Head of caudate nucleus (tissue), 42 donors: ENCODE data around the gene HLF.

ENCODE experiments used
- DNase-seq, 42 donors: peaks; one replicate each; pipeline versions ENCODE4 v3.0.0 to v3.0.0-alpha.2; 2020 to 2021; ENCODE audit warnings: mixed read lengths in 7 of 42
- intact Hi-C: fragments of 100-400 bp; cut with DNase I; formaldehyde crosslinking; loops from one replicate; pipeline ENCODE4 v1.15.0; 2022

Gene HLF

DNA sequence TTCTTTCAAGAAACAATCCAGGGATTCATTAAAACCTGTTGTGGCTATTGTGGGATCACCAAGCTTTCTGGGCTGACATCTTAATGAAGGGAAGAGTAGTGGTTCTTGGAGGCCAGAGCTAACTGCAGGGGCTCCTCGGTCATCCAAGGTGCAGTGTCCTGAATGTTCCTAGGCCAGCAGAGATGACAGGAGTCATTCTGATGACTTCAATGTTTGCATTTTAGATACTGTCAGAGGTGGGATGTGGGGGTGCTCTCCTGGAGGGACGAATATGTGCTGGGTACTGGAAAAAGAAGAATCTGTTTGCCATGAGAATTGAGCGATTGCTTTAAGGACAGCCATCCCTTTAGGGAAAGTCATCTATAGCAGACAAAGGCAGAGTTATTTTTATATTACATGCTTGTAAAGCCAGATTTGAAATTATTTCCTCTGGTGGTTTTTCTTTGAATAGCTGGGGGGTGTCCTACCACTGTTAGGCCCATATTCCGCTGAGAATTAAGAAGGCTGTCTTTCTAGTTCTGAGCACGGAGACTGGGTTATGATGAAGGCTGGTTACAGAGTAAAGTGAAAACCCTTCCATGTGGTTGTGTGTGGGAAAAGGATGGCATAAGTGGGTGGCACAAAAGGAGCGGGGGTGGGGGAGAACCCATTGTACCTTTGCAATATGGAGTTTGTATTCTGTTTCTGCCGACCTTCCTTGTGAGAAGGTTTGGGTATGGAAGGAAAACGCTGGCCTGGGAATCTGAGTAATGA is 7.4 kb downstream of the HLF start:
- intact Hi-C loops: no loop called here
- DNase-seq: peak in 10 of 42 donors; percentile 16 to 68 (median 48)

DNA sequence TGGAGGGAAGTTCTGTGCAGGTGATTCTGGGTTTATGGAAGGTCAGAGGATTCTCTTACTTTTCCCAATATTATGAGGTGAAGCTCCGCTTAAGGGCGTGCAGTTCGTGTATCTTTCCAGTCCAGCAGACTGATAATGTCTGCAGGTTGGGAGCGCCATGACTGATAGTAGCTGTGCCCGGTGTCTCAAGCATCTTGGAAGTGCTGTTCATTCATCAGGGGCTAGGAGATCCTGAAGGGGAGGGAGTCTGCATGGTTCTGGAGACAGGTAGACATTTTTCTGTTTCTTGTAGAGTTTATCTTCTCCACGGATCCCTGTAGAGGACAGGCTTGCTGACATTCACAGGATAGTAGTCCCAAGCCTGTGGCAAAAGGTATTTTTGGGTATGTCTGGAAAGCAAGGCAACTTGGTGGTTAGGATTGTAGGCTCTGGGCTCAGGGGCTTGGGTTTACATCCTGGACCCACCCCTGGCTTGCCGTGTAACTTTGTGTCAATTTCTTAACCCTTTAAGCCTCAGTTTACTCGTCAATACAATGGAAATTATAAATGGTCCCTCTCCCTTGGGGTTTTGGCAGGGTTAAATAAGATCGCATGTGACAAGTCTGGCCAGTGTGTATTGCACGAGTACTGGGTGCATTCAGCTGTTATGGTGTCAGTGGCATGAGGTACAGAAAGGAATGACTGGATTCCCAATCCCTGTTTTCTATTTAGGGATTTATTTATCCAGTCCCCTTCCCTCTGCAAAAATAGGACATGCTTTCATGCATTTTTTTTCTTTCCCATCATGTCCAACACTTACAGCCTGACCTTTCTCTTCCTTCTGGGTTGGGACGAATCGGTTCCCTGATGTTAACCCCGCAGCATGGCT is 8.2 kb downstream of the HLF start:
- no peak for DNase-seq
- intact Hi-C loops: no loop called here

DNA sequence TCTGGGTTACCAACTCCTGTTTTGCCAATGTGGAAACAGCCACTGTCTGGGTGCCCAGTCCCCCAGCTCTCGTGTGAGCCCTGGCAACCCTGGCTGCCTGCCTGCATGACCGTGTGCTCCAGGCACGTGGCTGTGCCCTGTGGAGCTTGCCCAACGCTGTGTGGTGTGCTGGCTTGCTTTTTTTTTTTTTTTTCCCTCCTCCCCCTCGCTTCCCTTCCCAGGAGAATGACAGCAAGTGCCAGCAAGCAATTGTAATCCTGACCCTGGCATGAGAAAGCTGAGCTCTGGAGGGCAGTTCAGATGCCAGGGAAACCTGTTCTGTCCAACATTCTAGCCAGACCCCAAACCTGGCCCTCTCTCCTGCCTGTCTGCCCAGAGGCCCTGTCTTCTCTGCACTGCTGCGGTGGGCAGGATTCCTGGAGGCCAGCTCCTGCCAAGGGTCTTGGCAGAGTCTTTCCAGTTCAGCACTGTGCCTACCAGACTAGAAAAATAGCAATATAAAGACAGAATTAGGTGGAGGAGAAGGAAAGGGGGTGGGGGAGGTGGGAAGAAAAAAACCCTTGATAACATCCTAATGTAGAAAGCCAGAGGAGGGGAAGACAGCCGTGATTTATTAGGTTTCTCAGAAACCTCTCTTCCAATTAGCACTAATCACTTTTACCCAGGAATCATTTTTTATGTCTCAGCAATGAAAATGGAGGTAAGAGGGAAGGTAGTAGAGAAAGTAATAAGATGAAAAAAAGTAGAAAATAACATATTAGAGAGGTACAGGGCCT is 9.0 kb downstream of the HLF start:
- intact Hi-C loops: no loop called here
- peak in 40 of 42 donors; percentile 35 to 84 (median 70) for DNase-seq

DNA sequence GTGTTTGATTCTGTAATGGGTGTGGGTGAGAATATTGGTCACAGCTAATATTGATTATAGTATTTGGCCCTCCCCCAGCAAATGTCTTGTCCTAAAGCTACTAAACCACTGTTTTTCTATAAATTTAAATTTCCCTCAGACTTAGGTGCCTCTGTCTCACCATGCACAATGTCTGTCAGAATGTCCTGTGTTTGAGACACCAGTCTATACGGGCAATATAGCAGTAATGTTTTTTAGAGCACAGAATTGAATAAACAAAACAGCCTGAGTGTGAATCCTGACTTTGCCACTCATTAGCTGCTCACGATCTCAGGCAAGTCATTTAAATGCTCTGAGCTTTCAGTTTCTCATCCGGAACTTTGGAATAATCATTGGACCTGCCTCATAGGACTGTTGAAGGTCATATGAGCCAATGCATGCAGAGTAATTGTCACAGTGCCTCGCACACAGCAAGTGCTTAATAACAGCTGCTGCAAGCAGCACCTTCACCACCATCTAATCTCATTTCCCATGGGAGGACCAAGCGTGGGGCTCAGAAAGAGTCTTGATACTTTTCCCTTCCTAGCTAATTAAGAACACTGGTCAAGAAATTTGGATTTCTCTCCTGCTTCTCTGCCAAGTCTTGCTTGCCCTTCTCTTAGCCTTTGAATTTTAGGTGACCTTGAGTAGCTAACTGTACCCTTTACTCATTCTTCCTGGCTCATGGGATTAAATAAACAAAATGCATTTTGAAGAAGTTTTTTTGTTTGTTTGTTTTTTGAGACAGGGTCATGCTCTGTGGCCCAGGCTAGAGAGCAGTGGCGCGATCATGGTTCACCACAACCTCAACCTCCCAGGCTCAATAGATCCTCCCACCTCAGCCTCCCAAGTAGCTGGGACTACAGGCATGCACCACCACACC is 9.8 kb downstream of the HLF start:
- intact Hi-C loops: no loop called here
- no peak for DNase-seq

DNA sequence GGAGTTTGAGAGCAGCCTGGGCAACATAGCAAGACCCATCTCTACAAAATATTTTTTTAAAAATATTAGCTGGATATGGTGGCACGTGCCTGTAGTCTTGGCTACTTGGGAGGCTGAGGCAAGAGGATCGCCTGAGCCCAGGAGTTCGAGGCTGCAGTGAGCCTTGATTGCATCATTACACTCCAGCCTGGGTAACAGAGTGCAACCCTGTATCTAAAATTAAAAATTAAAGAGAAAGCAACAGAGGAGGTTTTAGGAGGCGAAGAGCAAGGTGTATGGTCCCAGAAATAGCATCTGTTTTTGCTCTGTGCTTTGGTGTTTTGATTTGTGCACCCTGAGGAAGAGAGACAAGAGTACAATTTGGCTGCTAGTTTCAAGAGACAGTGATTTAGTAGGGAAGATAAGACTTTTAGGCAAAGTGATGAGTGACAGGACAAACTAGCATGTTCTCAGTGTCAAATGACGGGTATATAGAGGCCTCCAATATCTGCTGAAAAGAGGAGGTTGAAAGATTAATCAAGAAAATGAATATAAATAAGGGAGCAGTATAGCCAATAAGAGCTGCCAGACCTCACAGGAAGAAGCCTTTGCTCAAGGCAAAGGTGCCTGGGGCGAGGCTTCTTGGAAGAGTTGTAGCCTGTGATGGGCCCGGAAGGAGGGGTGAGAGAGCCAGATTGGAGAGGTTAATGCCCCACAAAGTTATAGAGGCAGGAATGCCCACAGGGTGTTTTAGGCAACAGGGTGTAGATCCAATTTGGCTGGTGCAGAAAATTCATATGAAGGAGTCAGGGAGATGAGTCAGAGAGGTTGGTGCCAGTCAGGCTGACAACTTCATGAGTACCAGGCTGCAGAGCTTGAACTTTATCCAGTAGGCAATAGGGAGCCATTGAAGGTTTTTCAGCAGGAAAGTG is 11.4 kb downstream of the HLF start:
- intact Hi-C loops: no loop called here
- DNase-seq: peak in 6 of 42 donors; percentile 10 to 74 (median 41)

DNA sequence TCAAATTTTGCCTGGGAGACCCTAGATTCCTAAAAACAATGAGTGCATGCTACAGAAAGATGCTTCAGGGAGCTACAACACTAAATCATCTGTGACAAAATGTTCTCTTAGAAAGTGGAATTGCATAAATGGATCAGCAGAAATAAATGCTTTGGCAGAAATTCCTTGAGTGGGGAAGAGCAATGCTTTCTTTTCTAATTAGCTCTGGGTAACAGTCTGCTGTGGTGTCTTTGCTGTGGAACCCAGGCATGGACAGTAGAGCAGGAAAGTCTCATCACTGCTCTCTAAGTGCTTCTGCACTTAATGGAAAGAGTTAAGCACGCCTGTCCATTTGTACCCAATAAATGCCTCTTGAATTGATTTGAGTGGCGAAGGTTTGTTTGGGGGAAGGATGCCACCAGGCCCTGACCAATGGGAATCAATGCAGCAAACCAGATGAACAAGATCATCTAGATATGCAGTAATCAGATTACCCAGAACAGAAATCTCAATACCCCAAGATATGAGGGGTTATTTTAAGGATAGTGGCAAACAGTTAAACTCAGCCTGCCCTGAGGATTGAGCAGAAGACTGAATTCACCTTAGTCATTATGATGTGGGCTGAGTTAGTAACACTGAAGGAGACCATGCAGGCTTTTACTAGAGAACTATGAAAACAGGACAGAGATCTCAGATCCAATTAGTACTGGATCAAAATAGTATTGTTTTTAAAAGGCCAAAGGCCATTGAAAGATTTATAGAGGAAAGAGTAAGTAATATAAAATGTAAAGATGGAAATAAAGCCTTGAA is 13.6 kb downstream of the HLF start:
- no peak for DNase-seq
- intact Hi-C loops: no loop called here

DNA sequence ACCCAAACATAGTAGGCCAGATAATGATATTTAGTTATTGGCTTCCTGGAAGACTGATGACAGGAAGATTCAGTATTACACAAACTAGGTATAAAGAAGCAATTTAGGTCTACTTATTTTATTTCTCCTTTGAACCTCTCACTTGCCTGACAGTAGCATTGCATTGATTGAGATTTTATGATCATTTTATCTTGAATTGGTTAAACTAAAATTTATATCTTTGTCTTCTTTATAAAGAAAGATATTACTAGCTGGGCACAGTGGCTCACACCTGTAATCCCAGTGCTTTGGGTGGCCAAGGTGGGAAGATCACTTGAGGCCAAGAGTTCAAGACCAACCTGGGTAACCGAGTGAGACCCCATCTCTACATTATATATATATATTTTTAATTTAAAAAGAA is 14.4 kb downstream of the HLF start:
- intact Hi-C loops: no loop called here
- DNase-seq: no peak

DNA sequence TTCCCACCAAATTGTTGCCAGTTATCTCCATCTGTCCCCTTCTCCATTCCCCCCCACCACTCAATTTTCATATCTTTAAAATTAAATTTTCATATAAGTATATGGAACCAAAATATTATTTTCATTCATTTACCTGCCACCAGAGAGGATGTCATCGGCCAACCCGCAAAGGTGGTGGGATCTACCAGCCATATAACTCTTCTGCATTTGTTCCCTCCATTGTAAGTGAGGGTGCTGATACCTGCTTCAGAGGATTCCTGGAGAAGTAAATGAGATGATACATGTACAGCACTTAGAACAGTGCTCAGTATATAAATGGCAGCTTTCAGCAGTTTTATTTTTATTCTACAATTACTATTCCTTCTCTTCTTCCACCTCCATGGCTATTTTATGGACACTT is 15.0 kb downstream of the HLF start:
- intact Hi-C loops: no loop called here
- no peak for DNase-seq

DNA sequence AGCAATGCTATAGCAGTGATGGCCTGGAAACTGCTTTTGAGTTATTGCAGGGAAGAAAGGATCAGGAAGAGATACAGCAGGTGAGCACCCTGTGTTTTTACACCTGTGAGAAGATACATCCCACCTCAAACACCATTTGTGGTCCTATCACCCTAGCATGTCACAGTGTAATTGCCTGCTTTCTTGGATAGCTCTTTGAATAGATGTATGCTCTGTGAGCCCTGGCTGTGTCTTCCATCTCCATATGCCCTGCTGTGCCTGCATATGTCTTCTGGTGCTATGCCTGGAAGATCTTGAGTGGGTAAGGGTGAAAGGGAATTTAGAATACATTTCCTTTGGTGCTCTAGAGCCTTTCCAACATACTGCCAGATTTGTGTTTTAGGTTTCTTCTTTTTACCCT is 15.5 kb downstream of the HLF start:
- DNase-seq: no peak
- intact Hi-C loops: no loop called here

DNA sequence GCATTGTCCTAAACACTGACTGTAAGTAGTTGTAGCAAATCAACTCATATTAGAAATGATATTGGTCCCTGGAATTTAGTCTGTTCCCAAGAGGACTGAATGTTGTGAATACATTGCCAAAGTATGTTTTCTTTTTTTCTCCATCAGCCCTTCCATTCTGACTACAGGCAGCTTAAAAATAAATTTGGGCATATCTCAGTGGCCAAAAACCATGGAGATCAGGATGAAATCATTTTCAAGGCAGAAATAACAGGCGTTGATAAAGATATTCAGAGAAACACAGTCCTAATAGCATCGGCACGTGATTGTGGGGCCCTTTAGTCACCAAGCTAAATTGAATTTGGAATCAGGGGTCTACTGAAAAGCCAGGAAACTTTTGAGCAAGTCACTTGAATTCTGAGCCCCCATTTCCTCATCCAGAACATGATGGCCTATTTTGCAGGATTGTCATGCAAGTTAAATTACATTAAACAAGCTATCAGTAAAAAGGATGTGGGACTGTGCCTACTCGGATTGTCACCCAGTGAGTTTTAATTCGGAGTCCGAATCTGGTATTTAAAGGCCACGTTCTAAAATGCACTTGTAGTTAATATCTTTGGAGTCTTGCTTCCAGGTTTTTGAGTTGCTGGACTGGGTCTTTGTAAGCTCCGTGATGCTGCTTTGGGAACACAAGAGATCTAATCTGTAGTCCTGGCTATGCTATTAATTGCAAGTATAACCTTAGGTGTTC is 17.1 kb downstream of the HLF start:
- intact Hi-C loops: no loop called here
- no peak for DNase-seq

DNA sequence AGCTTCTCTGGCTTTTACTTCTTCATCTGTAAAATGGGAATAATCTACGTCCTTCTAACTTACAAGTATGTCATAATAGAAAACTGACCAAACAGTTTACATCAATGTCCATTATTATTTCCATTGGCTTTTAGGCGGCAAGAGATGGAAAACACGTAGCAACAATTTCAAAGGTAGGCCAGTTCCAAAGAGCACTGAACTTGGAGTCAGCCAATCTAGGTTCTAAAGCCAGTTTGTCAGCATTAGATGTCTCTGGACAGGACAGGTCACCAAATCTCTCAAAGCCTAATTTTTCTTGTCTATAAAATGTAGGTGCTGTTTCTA is 17.6 kb downstream of the HLF start:
- intact Hi-C loops: no loop called here
- no peak for DNase-seq

DNA sequence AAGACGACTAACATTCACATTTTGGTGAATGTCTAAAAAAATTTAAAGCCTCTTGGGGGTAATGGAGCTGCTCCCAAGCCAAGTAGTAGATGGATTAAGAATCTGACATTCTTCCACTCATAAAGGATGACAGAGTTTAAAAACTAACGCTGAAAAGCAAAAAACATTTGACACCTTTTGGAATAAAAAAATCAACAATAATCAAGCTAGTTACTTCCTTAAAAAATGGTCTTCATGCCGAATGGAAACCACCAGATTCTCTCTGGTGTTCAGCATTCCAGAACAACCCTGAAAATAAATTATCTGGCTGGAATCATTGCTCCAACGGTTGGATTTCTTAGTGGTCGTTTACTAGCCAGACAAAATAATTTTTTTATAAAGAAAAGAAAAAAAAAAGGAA is 18.0 kb downstream of the HLF start:
- intact Hi-C loops: no loop called here
- no peak for DNase-seq

DNA sequence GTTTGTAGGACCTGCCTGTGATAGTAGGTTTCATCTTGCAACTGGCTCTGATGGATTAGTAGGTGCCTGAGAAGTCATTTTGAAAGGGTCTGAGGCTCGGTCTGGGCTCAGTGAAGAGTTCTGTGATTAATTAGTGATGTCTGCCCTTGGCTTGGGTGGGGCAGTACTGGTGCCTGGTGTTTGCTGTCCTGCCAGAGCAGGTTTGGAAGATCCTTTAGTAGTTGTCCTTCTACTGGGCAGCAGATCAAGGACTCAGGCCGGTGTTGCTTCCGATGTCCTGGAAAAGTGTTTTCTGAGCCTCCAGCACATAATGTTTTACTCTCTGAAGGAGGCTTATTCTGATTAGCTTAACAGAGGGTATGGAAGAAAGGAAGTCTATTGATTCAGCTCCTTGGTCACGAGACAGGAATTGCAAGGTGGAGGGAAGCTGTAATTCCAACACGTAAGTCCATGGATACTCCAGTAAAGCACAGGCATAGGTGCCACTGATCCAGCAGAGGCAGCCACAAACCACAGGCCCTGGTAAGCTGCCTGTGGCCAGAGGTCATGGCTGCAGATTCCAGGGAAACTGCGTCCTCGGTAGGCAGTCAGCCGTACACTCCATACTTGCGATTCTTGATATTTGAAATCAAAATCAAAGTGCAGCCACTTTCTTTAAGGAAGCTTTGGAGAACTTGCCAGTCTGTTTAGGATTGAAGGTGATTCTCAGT is 18.7 kb downstream of the HLF start:
- DNase-seq: no peak
- intact Hi-C loops: no loop called here

DNA sequence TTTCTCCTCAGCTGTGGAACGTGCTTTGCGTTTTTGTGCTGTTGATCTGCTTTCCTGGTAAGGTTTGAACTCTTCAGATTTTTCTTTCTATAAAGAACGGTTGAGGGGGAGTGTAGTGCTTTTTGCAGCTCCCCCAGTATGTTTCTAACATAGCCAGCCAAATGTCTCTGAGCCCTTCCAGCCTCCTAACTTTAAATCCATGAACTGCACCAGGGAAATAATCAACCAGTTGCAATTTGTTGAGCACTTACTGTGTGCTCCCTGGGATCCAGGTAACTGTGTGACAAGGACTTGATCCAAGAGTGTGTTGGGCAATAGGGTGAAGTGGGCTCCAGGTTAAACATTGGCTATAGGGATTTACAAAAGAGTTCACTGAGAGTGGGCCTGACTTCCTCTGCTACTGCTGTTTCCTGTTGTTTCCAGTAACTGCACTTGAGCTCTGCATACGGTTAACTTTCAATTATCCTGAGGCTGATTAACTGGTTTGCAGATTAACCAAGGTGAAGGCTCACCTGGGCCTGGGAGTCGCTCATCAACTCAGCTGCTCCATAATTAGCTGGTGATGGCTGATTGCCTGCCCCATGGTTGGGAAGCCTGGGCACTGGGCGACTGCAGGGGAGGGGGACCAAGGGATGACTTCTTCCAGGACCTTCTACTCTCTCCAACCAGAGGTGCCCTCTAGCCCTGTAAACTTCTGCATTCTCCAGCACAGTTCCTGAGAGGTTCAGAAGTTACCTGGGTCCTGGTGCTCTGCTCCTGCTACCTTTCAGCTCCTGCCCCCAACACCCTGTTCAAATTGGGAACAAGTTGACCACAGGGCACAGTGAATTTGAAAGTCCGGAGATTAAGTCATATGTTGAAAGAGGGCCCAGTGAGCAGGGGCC is 19.5 kb downstream of the HLF start:
- DNase-seq: no peak
- intact Hi-C loops: no loop called here

DNA sequence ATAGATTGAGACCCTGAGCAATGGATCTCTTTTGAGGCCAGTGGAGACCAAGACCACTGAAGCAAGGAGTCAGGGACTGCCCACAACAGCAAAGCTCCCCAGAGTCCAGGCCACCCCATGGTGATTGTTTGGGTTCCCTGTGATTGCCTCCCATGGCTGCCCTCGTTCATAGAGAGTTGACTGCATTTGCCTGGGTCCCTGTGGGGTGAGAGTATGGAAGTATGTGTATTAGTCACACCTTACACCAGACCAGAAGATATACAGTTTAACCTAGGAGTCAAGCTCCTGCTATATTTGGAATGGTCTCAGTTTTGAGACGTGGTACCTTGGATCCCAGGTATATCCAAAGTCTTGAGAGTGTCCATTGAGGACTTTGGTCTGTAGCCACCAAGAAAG is 20.2 kb downstream of the HLF start:
- no peak for DNase-seq

More for the DNA sequence above, 20.2 kb downstream of the HLF start:
- intact Hi-C loops: no loop called here
